GM21360 (cell line): ENCODE data around the gene SPATA25.

Experiments
- ATAC-seq: cut with Tn5 transposase; IDR thresholded peaks from one replicate; pipeline ENCODE4 v1.9.1; 2021; ENCODE audit warnings: mild to moderate bottlenecking, moderate library complexity; ENCODE audit not compliant: unreplicated experiment

The SPATA25 gene

GRCh38 chr20:45841407-45842129 lies 45.9 kb downstream of the SPATA25 start:
- no peak for ATAC-seq

DNA sequence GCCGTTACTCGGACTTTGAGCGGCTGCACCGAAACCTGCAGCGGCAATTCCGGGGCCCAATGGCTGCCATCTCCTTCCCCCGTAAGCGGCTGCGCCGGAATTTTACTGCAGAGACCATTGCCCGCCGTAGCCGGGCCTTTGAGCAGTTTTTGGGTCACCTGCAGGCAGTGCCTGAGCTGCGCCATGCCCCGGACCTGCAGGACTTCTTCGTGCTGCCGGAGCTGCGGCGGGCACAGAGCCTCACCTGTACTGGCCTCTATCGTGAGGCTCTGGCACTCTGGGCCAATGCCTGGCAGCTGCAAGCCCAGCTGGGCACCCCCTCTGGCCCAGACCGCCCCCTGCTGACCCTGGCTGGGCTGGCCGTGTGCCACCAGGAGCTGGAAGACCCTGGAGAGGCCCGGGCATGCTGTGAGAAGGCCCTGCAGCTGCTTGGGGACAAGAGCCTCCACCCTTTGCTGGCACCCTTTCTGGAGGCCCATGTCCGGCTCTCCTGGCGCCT lies 46.7 kb downstream of the SPATA25 start:
- ATAC-seq: no peak

DNA sequence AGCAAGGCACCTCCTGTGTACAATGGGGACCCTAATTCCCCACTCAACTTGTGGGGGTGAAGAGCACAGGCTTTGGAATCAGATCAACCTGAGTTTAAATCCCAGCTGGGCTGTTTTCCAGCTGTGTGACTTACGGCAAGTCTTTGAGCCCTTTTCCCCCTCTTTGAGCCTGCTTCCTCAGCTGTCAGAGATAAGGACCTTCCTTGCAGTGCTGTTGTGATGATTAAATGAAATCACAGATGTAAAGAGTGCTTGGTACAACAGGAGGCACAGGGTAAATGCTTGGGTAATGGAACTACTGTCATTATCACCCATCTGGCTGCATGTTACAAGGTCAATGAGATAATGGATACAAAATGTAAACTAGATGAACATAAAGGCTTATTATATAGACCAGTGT lies 50.6 kb downstream of the SPATA25 start:
- no peak for ATAC-seq
